AG20443 (cell line): Measurements from ENCODE around the gene HEXD.
"Not testable (repeated sequence)": the region's sequence is repeated elsewhere in the genome, so short reads cannot be mapped to it uniquely, and the experiment has no call there.

Experiments
- DNase-seq: peaks from one replicate; pipeline ENCODE4 v3.0.0; 2012; ENCODE audit warnings: low spot score, mixed read lengths

The HEXD gene

DNA sequence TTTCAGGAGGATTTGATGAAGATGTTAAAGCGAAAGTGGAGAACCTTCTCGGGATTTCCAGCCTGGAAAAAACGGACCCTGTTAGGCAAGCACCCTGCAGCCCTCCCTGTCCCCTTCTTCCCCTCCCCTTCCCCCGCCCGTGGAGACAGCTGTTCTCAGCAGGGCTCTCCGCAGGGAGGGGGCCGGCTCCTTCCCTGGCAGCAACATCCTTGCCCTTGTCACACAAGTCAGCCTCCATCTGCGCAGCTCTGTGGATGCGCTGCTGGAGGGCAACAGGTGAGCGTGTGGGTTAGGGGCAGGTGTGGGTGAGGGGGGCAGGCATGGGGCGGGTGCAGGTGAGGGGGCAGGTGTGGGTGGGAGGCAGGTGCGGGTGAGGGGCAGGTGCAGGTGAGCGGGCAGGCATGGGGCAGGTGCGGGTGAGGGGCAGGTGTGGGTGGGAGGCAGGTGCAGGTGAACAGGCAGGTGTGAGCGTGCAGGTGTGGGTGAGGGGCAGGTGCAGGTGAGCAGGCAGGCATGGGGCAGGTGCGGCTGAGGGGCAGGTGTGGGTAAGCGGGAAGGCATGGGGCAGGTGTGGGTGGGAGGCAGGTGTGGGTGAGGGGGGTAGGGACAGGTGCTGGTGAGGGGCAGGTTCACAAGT lies 23.0 kb downstream of the HEXD start:
- no peak for DNase-seq

DNA sequence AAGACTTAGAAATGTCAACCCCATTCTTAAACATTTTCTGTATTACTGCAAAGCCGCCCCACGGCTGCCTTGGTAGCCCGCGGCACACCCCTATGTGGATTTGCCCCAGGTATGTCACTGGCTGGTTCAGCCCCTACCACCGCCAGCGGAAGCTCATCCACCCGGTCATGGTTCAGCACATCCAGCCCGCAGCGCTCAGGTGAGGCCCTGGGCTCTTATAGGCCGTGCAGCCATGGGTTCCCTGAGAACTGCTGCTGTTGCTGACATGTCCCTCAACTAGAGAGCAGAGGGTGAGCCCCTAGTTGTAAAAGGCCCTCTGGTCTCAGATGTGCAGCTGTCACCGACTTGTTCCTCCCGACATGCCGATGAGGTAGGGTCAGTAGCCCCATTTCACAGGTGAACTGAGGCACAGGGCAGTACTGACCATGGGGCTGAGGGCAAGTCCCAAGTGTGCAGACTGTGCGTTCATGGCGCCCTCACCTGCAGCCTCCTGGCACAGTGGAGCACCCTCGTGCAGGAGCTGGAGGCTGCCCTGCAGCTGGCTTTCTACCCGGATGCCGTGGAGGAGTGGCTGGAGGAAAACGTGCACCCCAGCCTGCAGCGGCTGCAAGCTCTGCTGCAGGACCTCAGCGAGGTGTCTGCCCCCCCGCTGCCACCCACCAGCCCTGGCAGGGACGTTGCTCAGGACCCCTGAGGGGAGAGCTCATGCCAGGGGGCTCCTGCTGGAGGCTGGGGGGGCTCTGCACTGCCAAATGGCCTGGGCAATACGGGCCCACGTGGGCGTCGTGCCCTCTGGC lies 23.7 kb downstream of the HEXD start:
- DNase-seq = no peak

DNA sequence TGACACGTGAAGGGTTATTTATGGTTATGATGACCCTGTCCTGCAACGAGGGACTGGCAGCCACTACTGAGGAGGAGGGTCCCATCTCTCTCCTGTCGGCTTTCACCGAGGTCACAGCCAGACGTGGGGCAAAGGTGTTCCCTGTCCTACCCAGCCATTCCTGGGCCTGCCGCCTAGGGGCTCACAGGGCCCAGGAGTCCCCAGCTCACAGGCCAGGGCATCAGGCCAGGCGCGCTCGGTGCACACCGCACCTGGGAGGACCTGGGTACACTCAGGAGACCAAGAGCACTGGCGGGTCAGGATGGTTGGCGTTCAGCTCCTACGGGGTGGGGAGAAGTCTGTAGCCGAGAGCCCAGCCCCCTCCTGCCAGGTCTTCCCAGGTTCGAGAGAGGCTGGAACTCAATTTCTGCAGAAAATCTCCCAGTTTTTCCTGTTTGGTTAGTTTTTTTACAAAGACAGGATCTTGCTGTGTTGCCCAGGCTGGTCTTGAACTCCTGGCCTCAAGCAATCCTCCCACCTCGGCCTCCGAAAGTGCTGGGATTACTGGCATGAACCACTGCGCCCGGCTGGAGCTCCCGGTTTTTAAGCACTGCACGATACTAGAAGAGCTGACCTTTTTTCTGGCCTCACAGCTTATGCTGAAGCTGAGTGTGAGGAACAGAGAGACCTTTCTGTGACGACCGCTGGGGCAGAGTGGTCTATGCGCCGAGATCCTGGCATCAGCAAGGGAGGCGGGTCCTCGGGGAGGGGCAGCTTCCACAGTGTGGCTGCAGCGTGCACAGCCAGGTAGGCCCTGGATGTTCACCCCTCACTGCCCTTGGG lies 24.7 kb downstream of the HEXD start:
- DNase-seq = no peak

DNA sequence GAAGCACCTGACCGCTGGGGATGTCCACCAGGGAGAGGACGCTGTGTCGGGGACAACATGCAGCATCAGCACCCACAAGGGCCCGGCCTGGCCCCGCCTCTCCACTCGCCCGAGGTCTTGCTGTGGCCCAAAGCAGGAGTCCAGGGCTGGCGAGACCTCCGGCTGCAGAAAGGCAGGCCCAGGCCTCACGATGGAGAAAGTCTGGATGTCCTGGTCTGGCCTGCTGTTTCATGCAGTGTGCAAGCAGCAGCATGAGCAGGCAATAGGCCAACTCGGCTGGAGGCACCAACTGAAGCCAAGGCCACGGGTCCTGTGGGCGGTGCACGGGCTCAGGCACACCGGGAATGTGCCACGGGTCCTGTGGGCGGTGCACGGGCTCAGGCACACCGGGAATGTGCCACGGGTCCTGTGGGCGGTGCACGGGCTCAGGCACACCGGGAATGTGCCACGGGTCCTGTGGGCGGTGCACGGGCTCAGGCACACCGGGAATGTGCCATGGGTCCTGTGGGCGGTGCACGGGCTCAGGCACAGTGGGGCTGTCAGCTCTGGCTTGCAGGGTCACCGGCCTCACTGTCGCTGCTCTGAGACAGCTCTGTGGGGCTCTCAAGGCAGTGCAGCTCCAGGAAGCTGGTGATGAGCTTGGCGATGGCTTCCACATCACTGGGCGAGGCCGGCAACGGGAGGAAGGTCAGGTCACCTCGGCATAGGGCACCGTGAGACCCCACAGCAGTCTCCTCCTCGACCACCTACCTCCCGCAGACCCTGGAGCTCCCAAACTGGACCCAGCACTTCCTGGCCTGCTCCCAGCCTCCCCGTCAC lies 25.5 kb downstream of the HEXD start:
- DNase-seq = no peak

DNA sequence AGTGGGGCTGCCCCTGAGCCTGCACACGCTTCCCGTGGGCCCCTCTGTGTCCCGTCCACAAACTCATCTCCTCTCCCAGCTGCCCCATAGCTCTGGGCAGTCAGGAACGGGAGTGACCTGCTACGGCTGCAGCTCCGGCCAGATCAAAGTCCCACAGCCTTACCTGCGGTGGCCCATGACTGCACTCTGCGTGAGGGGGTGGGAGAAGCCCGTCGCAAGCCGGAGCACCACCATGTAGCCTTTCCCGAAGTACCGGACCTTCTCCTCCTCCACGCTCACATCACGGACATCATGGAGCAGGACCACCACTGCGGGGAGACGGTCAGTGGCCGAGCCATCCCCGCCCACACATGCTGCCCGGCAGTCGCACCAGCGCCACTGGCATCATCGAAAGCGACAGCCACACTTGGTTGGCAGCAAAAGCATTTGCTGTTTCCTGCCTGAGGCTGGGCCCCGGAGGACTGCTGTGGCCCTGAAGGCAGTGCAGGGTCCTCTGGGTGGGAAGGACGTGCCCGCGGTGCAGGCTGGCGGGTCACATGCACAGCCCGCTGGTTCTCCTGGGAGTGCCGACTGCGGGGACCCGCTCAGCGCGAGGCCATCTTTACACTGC lies 26.2 kb downstream of the HEXD start:
- no peak for DNase-seq

DNA sequence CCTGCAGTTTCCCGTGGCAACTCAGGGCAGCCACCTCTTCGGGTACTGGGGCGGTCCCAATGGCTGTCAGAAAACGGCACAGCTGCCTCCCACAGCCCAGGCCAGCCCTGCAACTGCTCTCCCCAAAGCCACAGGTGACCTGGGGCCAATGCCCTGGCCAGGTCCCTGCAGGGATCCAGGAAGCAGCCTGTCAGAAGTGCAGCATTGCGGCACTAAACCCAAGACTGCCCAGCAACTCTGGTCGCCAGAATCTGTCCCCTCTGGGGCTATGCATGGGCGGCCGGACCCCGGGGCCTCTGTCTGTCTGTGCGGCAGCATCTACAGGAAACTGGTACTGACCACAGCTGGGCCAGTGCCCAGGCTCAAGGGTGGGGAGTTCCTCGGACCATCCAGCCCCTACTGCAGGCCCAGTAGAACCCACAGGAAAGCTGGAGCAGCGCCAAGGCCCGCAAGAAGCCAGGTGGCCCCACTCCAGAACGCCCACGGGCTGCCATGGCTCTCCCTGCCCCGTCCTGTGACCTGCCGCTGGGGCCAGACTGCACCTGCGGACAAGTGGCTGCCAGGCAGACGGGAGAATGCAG lies 26.9 kb downstream of the HEXD start:
- DNase-seq = peak; percentile 3

DNA sequence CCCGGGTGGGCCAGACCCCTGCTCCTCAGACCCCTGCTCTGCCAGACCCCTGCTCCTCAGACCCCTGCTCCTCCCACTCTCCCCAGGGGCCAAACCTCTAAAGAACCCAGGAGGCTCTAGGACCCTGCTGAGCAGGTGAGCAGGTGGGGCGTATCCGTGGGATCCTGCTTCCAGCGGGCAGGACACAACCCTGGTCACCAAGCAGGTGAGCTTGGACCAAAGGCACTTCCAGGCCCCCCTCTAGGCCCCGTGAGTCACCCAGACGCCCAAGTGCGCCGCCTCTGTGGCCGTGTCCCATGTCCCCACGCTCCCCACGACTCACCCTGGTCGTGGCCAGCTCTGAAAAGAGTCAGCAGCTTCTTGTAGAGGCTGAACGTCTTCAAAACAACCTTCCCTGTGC lies 27.4 kb downstream of the HEXD start:
- DNase-seq = peak; percentile 2

DNA sequence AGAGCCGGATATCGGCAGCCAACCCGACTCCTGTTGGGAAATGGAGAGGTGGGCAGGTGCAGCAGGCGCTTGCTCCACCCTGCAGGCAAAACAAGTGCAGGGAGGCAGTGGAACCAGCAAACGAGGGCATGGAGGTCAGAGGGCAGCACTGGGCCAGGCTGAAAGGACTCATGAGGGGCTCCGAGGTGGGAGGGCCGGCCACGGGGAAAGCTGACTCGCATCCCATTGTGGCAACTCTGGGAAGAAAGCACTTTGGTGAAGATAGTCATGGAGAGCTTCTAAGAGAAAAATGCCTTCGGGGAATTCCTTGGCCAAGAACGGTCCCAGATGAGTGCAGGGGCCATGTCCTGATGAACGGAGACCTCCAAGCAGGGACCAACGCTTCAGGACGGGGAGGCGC lies 28.0 kb downstream of the HEXD start:
- DNase-seq = no peak

DNA sequence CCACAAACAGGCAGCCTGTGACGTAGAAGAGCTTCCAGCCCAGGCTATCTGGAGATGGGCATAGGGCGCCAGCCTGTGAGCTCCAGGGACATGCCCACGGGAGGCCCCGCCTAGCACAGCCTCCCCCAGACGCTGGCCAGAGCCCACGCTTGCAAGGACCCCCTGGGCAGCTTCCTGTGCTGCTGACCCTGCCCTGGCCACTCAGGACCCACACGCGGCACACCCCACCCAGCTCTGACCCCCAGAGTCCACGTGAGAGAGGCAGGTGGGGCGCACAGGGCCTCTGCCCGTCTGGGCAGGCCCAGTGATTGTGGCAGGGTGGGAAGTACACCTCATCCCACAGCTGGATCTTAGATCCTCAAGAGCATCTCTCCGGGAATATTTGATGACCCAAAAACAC lies 28.5 kb downstream of the HEXD start:
- peak; percentile 2 for DNase-seq

DNA sequence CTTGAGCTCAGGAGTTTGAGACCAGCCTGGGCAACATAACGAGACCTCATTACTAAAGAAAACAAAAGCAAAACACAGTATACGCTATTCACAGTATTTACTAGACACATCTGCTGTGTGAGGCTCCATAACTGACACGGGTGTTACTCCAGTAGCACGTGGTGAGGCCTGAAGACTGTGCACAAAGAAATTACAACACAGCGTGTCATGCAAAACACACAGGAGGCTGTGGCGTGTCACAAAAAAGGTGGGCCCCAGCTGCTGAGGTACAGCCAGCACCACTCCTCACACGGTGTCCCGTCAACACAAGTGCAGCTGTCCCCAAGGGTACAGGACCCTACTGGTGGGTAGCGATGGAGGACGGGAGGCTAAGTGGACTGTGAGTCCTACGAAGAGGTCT lies 29.7 kb downstream of the HEXD start:
- no peak for DNase-seq

DNA sequence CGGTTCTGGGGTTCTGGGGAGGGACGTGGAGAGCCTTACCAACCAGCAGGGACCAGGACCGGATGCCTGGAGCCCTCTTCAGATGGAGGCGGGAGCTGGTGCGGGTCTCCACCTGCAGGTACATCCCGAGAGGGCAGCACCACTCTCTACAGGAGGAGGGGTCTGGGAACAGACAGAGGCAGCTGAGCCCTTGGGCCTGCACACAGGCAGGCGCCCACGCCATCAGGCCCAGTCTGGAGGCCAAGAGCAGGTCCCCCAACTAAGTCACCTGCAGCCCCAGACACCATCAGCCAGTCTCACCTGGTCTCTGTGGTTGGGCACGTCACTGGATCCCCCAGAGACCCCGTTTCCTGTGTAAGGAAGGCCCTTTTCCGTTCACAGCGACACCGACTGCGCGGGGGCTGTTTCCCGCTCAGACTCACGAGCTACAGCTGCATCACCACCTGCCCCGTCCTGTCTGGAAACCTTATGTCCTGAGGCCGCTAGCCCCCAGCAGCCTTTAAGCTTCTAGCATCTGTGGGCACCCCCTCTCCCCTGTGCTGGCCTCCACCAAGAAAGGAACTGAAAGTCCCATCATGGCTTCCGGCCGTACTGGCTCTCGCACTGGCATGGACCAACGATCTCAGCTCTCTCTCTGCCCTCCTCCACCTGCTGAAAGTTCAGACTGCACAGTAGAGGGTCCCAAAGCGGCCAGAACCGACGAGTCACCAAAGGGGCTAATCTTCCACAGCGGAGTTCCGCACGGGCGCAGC lies 31.2 kb downstream of the HEXD start:
- DNase-seq = peak; percentile 2

DNA sequence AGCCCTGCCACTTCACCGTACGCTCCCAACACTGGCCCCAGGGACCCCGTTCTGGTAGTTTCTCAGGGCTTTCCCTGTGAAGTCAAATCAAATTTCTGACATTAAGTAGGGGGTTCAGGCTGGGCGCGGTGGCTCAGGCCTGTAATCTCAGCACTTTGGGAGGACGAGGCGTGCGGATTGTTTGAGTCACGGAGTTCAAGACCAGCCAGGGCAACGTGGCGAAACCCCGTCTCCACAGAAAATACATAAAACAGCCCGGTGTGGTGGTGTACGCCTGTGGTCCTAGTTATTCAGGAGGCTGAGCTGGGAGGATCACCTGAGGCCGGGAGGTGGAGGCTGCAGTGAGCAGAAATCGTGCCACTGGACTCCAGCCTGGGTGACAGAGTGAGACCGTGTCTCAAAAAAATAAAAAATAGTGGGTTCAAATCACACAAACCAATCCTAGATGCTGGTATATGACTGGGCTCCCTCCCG lies 31.8 kb downstream of the HEXD start:
- DNase-seq = no peak

DNA sequence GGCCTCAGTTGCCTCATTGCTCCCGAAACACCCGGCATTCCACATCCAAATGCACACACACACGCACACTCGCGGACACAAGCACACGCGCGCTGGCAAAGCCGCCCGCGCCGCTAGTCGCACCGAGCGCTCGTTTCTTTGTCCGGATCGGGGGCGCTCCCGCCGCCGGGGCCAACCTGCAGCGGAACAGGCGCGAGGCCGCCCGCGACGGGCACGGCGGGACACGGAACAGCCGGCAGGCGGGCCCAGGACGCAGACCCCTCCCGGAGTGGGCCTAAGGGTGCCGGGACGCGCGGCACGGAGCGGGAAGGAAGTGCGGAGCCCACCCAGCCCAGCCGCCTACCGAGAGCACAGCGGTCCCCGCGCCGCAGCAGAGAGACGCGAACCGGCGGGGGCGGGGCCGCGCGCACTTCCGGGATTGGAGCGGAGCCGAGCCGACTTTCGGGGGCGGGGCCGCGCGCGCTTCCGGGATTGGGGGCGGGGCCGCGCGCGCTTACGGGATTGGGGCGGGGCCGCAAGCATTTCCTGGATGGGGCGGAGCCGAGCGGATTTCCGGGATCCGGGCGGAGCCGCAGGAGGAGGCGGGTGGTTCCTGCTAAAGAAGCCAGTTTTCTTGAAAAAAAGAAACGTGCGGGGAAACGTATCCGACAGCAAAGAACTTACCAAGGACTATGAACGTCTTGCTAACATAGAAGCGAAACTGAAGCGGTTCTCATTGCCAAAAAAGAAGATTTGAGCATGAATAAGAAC lies 32.4 kb downstream of the HEXD start, which contains the start of gene CYBC1:
Gene CYBC1 (minus strand): TSS at position 396 of the 750 bp plus-strand sequence. CDS start 1,498 bp downstream, outside the sequence.
- peak; percentile 96 for DNase-seq

DNA sequence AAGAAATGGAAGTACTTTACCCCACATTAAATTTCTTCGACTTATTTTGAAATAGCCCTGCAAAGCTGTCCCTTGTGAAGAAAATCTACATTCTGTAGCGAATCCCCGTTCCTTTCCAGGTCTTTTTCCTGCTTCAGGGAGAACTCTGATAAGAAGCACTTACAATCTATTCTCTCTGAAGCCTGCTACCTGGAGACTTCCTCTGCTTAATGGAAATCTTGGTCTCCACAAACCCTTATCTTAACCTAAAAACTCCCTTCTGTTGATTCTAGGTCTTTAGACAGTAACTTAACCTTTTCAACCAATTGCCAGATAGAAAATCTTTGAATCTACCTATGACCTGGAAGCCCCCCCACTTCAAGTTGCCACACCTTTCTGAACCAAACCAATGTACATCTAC lies 34.0 kb downstream of the HEXD start:
- no peak for DNase-seq

DNA sequence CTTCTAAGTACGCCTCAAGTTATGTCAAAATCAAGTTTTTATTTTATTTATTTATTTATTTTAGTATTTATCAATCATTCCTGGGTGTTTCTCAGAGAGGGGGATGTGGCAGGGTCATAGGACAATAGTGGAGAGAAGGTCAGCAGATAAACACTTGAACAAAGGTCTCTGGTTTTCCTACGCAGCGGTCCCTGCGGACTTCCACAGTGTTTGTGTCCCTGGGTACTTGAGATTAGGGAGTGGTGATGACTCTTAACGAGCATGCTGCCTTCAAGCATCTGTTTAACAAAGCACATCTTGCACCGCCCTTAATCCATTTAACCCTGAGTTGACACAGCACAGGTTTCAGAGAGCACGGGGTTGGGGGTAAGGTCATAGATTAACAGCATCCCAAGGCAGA lies 35.0 kb downstream of the HEXD start:
- DNase-seq = not testable (repeated sequence)

DNA sequence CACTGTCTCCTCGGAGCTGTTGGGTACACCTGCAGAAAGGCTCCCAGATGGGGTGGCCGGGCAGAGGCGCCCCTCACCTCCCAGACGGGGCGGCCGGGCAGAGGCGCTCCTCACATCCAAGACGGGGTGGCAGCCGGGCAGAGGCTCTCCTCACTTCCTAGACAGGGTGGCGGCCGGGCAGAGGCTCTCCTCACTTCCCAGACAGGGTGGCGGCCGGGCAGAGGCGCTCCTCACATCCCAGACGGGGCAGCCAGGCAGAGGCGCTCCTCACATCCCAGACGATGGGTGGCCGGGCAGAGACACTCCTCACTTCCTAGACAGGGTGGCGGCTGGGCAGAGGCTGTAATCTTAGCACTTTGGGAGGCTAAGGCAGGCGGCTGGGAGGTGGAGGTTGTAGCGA lies 35.6 kb downstream of the HEXD start:
- not testable (repeated sequence) for DNase-seq

DNA sequence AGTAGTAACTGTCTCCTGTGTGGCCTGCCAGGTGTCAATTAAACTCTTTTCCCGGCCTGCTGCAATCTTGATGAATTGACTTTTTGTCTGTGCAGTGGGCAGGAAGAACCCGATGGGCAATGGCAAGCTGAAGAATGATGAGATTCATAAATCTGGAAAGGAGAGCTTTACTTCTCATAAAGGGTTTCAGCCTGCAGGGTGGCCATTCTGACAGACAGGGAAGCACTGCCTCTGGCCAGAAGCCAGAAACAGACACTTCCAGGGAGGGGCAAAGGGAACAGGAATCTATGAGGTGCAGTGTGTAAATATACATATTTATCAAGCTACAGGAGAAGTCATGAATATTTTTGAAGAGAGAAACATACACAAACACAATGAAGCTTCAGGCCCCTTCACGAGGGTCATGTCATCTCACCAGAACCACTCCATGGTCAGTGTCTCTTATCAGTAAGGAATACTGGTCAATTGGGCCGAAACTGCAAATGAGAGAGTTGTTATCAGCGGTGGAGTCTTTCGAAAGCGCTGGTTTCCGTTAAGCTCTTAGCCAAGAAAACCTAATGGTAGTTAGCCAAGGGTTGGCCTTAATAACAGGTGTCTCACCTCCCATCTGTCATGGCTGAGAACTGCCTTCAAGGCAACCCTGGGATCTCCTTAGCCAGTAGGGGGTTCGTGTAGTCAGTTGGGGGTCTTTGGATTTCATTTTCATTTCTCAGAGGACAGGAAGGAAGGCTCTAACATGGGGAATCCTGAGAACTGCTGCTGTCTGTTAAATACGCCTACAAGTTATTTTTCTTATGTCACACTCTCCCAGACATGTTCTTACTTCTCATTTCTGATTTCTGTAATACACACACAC lies 39.2 kb downstream of the HEXD start:
- no peak for DNase-seq

DNA sequence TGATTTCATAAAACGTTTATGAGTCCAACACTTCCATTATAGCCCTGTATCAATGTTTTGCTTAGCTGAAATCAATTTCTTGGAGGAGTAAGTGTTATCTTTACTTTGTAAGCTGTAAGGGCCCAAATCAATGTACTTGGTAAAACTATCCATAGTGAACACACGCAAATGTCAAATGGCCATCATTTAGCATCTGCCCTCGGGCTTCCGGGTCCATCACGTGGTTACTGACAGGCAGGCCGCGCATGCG lies 39.7 kb downstream of the HEXD start:
- peak; percentile 97 for DNase-seq
